Osteocyte (in vitro differentiated cells): ENCODE results near the gene TMEM80. TPM values are rescaled to one million over a fixed set of nuclear protein-coding genes. Genes with fewer than 3 reads are reported as not detected.
A peak's percentile ranks its signal among the peaks of the same experiment; 100 is the strongest.
"Not testable (repeated sequence)": the region's sequence is repeated elsewhere in the genome, so short reads cannot be mapped to it uniquely, and the experiment has no call there.

Experiments used
- DNase-seq: peaks from one replicate; pipeline ENCODE4 v3.0.0; 2021; ENCODE audit warnings: mixed read lengths; ENCODE audit not compliant: unreplicated experiment; ENCODE audit errors: extremely low spot score
- H3K27ac Mint-ChIP-seq: one replicate; pipeline ENCODE4 v1.8.0; 2021; ENCODE audit warnings: mild to moderate bottlenecking, mixed read lengths; ENCODE audit not compliant: unreplicated experiment
- H3K27me3 Mint-ChIP-seq: one replicate; pipeline ENCODE4 v1.8.0; 2021; ENCODE audit warnings: mixed read lengths; ENCODE audit not compliant: unreplicated experiment
- H3K36me3 Mint-ChIP-seq: one replicate; pipeline ENCODE4 v1.8.0; 2021; ENCODE audit warnings: mixed read lengths; ENCODE audit not compliant: unreplicated experiment
- H3K4me1 Mint-ChIP-seq: one replicate; pipeline ENCODE4 v1.8.0; 2021; ENCODE audit warnings: mixed read lengths; ENCODE audit not compliant: unreplicated experiment
- H3K4me3 Mint-ChIP-seq: one replicate; pipeline ENCODE4 v1.8.0; 2021; ENCODE audit warnings: mild to moderate bottlenecking, moderate library complexity, mixed read lengths; ENCODE audit not compliant: unreplicated experiment
- H3K9me3 Mint-ChIP-seq: one replicate; pipeline ENCODE4 v1.8.0; 2021; ENCODE audit warnings: mixed read lengths; ENCODE audit not compliant: unreplicated experiment
- CTCF ChIP-seq: fragments of 200-600 bp; sonication (generic); IDR thresholded peaks from 2 replicates; pipeline ENCODE4 v1.5.0; 2021; ENCODE audit warnings: antibody characterized with exemption, mild to moderate bottlenecking, moderate library complexity
- total RNA-seq: library from RNA; stranded (reverse); gene quantifications from 2 replicates; pipeline ENCODE4 v1.2.1, GENCODE V29; 2021

Gene TMEM80
- total RNA-seq, 1 donor from 2014 or later, result 43.9 TPM

GRCh38 chr11:729492-730074 lies 34.0 kb downstream of the TMEM80 start:
- Mint-ChIP-seq H3K27ac (no peak overlapping the region), H3K27me3 (no peaks in the 10 kb centered on the region), H3K4me1 (peaks cover 11% of the 10 kb centered on the region), H3K4me3 (no peak overlapping the region), H3K9me3 (no peaks in the 10 kb centered on the region), H3K36me3 (no peaks in the 10 kb centered on the region)
- no peak for DNase-seq
- no peak for TF ChIP-seq CTCF

GRCh38 chr11:733072-733471 lies 37.5 kb downstream of the TMEM80 start:
- H3K27me3 Mint-ChIP-seq, result peaks cover 6% of the 10 kb centered on the region

GRCh38 chr11:734541-734940 lies 38.9 kb downstream of the TMEM80 start:
- H3K27me3 Mint-ChIP-seq, H3K4me3 Mint-ChIP-seq, H3K27ac Mint-ChIP-seq, H3K9me3 Mint-ChIP-seq, H3K36me3 Mint-ChIP-seq, DNase-seq: not testable (repeated sequence)
- H3K4me1 Mint-ChIP-seq, result peaks cover 10% of the 10 kb centered on the region

More at GRCh38 chr11:733072-733471, 37.5 kb downstream of the TMEM80 start:
- DNase-seq, result no peak
- Mint-ChIP-seq H3K4me3 (no peak overlapping the region), H3K27ac (no peak overlapping the region), H3K4me1 (peaks cover 13% of the 10 kb centered on the region), H3K9me3 (no peaks in the 10 kb centered on the region), H3K36me3 (no peaks in the 10 kb centered on the region)
- no peak for TF ChIP-seq CTCF

GRCh38 chr11:737366-737765 lies 41.8 kb downstream of the TMEM80 start:
- Mint-ChIP-seq H3K36me3 (no peaks in the 10 kb centered on the region), H3K4me3 (no peak overlapping the region), H3K4me1 (peaks cover 10% of the 10 kb centered on the region), H3K27me3 (peaks cover 6% of the 10 kb centered on the region), H3K9me3 (no peaks in the 10 kb centered on the region), H3K27ac (no peak overlapping the region)
- no peak for TF ChIP-seq CTCF
- DNase-seq, result no peak

GRCh38 chr11:737899-738298 lies 42.3 kb downstream of the TMEM80 start:
- peaks cover 10% of the 10 kb centered on the region for H3K4me1 Mint-ChIP-seq
- H3K27ac Mint-ChIP-seq, result peak overlapping the region; percentile 18
- H3K27me3 Mint-ChIP-seq, H3K4me3 Mint-ChIP-seq, H3K9me3 Mint-ChIP-seq, H3K36me3 Mint-ChIP-seq, DNase-seq: not testable (repeated sequence)

GRCh38 chr11:742156-742546 lies 46.5 kb downstream of the TMEM80 start:
- no peak for DNase-seq
- Mint-ChIP-seq H3K36me3 (no peaks in the 10 kb centered on the region), H3K27me3 (peaks cover 4% of the 10 kb centered on the region), H3K4me1 (peaks cover 16% of the 10 kb centered on the region), H3K9me3 (no peaks in the 10 kb centered on the region), H3K4me3 (no peak overlapping the region), H3K27ac (no peak overlapping the region)
- TF ChIP-seq CTCF, result no peak
